IMR-90 (cell line): ENCODE results near the gene NDUFV3. TPM values are rescaled to one million over a fixed set of nuclear protein-coding genes. Genes with fewer than 3 reads are reported as not detected.

ENCODE experiments used
- ATAC-seq: fragments of 200-7000 bp; cut with Tn5 transposase; 2 replicates; pipeline ENCODE4 v1.9.1; 2020; ENCODE audit warnings: low read depth, mild to moderate bottlenecking, moderate library complexity
- BruUV-seq: library from RNA; stranded (reverse); fragments of 400-500 nt; replicated peaks from 2 replicates; lab custom pipeline; 2021; lab: Mats Ljungman, UMichigan
- CTCF ChIA-PET: fragments of 300-600 bp; formaldehyde crosslinking; extraction: SDS; loops from one replicate; lab custom pipeline; 2021; ENCODE audit warnings: antibody characterized with exemption; lab: Yijun Ruan, JAX
- POLR2A ChIA-PET: fragments of 300-600 bp; sonication (Branson Sonifier 250); formaldehyde crosslinking; loops from one replicate; lab custom pipeline; 2022; ENCODE audit warnings: antibody characterized with exemption; ENCODE audit not compliant: unreplicated experiment; lab: Charles Lee
- DNase-seq: peaks from one replicate; pipeline ENCODE4 v3.0.0; 2013
- H2AFZ ChIP-seq: replicated peaks from 2 replicates; pipeline ENCODE3; 2013; ENCODE audit warnings: low read length, mild to moderate bottlenecking; ENCODE audit not compliant: poor library complexity
- H2AK5ac ChIP-seq: 2 replicates; pipeline ENCODE4 v1.6.1; 2013; ENCODE audit warnings: low read depth, low read length, inconsistent platforms
- H2AK9ac ChIP-seq: replicated peaks from 2 replicates; pipeline ENCODE3; 2013; ENCODE audit warnings: mild to moderate bottlenecking, low read depth, low read length, moderate library complexity; ENCODE audit not compliant: poor library complexity
- H2BK120ac ChIP-seq: 2 replicates; pipeline ENCODE4 v1.6.1; 2013; ENCODE audit warnings: low read depth, low read length, inconsistent platforms
- H2BK15ac ChIP-seq: 3 replicates; pipeline ENCODE4 v1.6.1; 2013; ENCODE audit warnings: low read depth, low read length, inconsistent platforms
- H2BK20ac ChIP-seq: 2 replicates; pipeline ENCODE4 v1.6.1; 2013; ENCODE audit warnings: low read depth, mild to moderate bottlenecking, inconsistent platforms, low read length, moderate library complexity
- H2BK5ac ChIP-seq: 2 replicates; pipeline ENCODE4 v1.6.1; 2013; ENCODE audit warnings: mild to moderate bottlenecking, low read depth, low read length, inconsistent platforms; ENCODE audit not compliant: poor library complexity, severe bottlenecking
- H3K14ac ChIP-seq: replicated peaks from 2 replicates; pipeline ENCODE4 v1.6.1; 2013; ENCODE audit warnings: low read depth, low read length, inconsistent platforms
- H3K18ac ChIP-seq: 2 replicates; pipeline ENCODE4 v1.6.1; 2013; ENCODE audit warnings: low read depth, low read length, control low read depth
- H3K23ac ChIP-seq: 2 replicates; pipeline ENCODE4 v1.6.1; 2013; ENCODE audit warnings: low read depth, low read length, inconsistent platforms
- H3K27ac ChIP-seq: 2 replicates; pipeline ENCODE4 v1.5.1; 2013; ENCODE audit warnings: mild to moderate bottlenecking, control low read depth, low read length; ENCODE audit not compliant: insufficient read depth
- H3K27me3 ChIP-seq: 2 replicates; pipeline ENCODE4 v1.6.1; 2013; ENCODE audit warnings: low read length; ENCODE audit not compliant: control insufficient read depth, insufficient read depth
- H3K36me3 ChIP-seq: 2 replicates; pipeline ENCODE4 v1.6.1; 2013; ENCODE audit warnings: low read length, mixed read lengths; ENCODE audit not compliant: control insufficient read depth, insufficient read depth
- H3K4ac ChIP-seq: 2 replicates; pipeline ENCODE4 v1.6.1; 2013; ENCODE audit warnings: low read depth, low read length, inconsistent platforms
- H3K4me1 ChIP-seq: 2 replicates; pipeline ENCODE4 v1.6.1; 2013; ENCODE audit warnings: low read length, mixed read lengths; ENCODE audit not compliant: control insufficient read depth, insufficient read depth
- H3K4me2 ChIP-seq: 2 replicates; pipeline ENCODE4 v1.6.1; 2013; ENCODE audit warnings: low read depth, mild to moderate bottlenecking, control low read depth, low read length, moderate library complexity
- H3K4me3 ChIP-seq: 2 replicates; pipeline ENCODE4 v1.5.1; 2013; ENCODE audit warnings: low read depth, mild to moderate bottlenecking, control low read depth, low read length, moderate library complexity; ENCODE audit not compliant: insufficient read depth
- H3K56ac ChIP-seq: 2 replicates; pipeline ENCODE4 v1.6.1; 2013; ENCODE audit warnings: low read length, inconsistent platforms; ENCODE audit not compliant: insufficient read depth; ENCODE audit errors: extremely low read depth
- H3K79me1 ChIP-seq, 2 experiments: 2 replicates each; pipeline ENCODE4 v1.6.1; 2013; ENCODE audit warnings: low read length in 2 of 2, inconsistent platforms in 1 of 2, low read depth in 1 of 2
- H3K9ac ChIP-seq: 2 replicates; pipeline ENCODE4 v1.6.1; 2013; ENCODE audit warnings: low read depth, low read length, control low read depth
- H3K9me1 ChIP-seq: 2 replicates; pipeline ENCODE4 v1.6.1; 2013; ENCODE audit warnings: low read length, inconsistent platforms; ENCODE audit not compliant: insufficient read depth
- H3K9me3 ChIP-seq: 2 replicates; pipeline ENCODE4 v1.6.1; 2013; ENCODE audit warnings: low read length; ENCODE audit not compliant: control insufficient read depth, insufficient read depth
- H4K20me1 ChIP-seq: 2 replicates; pipeline ENCODE4 v1.6.1; 2013; ENCODE audit warnings: low read length, inconsistent platforms; ENCODE audit not compliant: insufficient read depth
- H4K5ac ChIP-seq: 2 replicates; pipeline ENCODE4 v1.6.1; 2013; ENCODE audit warnings: mild to moderate bottlenecking, low read depth, low read length, control low read depth
- H4K8ac ChIP-seq, 2 experiments: 2 replicates each; pipeline ENCODE4 v1.6.1; 2013; ENCODE audit warnings: low read depth in 2 of 2, low read length in 2 of 2, control low read depth in 1 of 2, inconsistent platforms in 1 of 2
- H4K91ac ChIP-seq: 2 replicates; pipeline ENCODE4 v1.6.1; 2013; ENCODE audit warnings: low read depth, low read length, inconsistent platforms; ENCODE audit not compliant: insufficient read depth
- BHLHE40 ChIP-seq: fragments of 150-350 bp; IDR thresholded peaks from 2 replicates; pipeline ENCODE4 v1.6.1; 2016; ENCODE audit warnings: mild to moderate bottlenecking, low read depth, low read length
- CEBPB ChIP-seq: IDR thresholded peaks from 2 replicates; pipeline ENCODE4 v1.6.1; 2012; ENCODE audit warnings: low read depth, low read length, improper control_type of control experiment
- CHD1 ChIP-seq: IDR thresholded peaks from 2 replicates; pipeline ENCODE4 v1.6.1; 2012; ENCODE audit warnings: low read depth, low read length, improper control_type of control experiment
- FOS ChIP-seq: fragments of 150-350 bp; IDR thresholded peaks from 2 replicates; pipeline ENCODE4 v1.6.1; 2016; ENCODE audit warnings: low read depth, low read length
- MAZ ChIP-seq: IDR thresholded peaks from 2 replicates; pipeline ENCODE4 v1.6.1; 2012; ENCODE audit warnings: low read depth, mild to moderate bottlenecking, low read length, improper control_type of control experiment, moderate library complexity, borderline replicate concordance
- MXI1 ChIP-seq: IDR thresholded peaks from 2 replicates; pipeline ENCODE4 v1.6.1; 2012; ENCODE audit warnings: low read depth, mild to moderate bottlenecking, low read length, moderate library complexity, borderline replicate concordance
- NFE2L2 ChIP-seq: fragments of 150-350 bp; IDR thresholded peaks from 2 replicates; pipeline ENCODE4 v1.6.1; 2016; ENCODE audit warnings: low read depth, mild to moderate bottlenecking, low read length
- RFX5 ChIP-seq: IDR thresholded peaks from 2 replicates; pipeline ENCODE4 v1.8.0; 2012; ENCODE audit warnings: low read depth, mild to moderate bottlenecking, low read length, moderate library complexity
- SMC3 ChIP-seq: fragments of 150-350 bp; IDR thresholded peaks from 2 replicates; pipeline ENCODE4 v1.6.1; 2016; ENCODE audit warnings: low read depth, mild to moderate bottlenecking, antibody characterized with exemption, low read length, moderate library complexity
- WGBS, 2 experiments: methylation state at CpG; one replicate each; pipeline versions ENCODE4 v1.1.5 to v1.1.7; 2013; ENCODE audit warnings: missing lambda C conversion rate in 2 of 2; ENCODE audit not compliant: insufficient read length in 1 of 2; ENCODE audit errors: extremely low coverage in 2 of 2; 5-methylcytosine and 5-hydroxymethylcytosine counted together
- dilution Hi-C: fragments of 300-500 bp; cut with HindIII; formaldehyde crosslinking; loops from one replicate; pipeline ENCODE4 v1.14.3; 2018; ENCODE audit warnings: low sequenced_read_pairs; ENCODE audit not compliant: unreplicated experiment
- in situ Hi-C: fragments of 300-500 bp; cut with MboI; formaldehyde crosslinking; loops from 3 replicates; pipeline ENCODE4 v1.14.3; 2019; ENCODE audit warnings: low sequenced_read_pairs, inconsistent platforms, mixed read lengths
- intact Hi-C: fragments of 100-400 bp; cut with micrococcal nuclease; formaldehyde crosslinking; loops from 2 replicates; pipeline ENCODE4 v1.10.0; 2022
- polyA plus RNA-seq, 3 experiments: library from polyadenylated mRNA; depleted of rRNA; stranded (reverse); fragments of >200 nt; gene quantifications; 2 replicates each; pipeline ENCODE4 v1.2.3, GENCODE V29; 2012; ENCODE audit warnings: low replicate concordance in 1 of 3
- total RNA-seq: library from RNA; depleted of rRNA; stranded (reverse); fragments of >200 nt; gene quantifications from 2 replicates; pipeline ENCODE4 v1.2.3, GENCODE V29; 2012
- TF ChIP-seq, protein P1 (sequence below): conservative IDR thresholded peaks from 2 replicates; pipeline ENCODE4 v1.5.1; 2012; ENCODE audit warnings: mild to moderate bottlenecking, low read depth, low read length, improper control_type of control experiment
- TF ChIP-seq, protein P2 (sequence below): fragments of 150-350 bp; IDR thresholded peaks from 2 replicates; pipeline ENCODE4 v1.6.1; 2016; ENCODE audit warnings: low read depth, mild to moderate bottlenecking, low read length, moderate library complexity, borderline replicate concordance

NDUFV3 gene
- total and polyA plus RNA-seq, 2 of the 4 experiments (the other 2 are of a cell fraction): 38.5 to 55.6 TPM

DNA sequence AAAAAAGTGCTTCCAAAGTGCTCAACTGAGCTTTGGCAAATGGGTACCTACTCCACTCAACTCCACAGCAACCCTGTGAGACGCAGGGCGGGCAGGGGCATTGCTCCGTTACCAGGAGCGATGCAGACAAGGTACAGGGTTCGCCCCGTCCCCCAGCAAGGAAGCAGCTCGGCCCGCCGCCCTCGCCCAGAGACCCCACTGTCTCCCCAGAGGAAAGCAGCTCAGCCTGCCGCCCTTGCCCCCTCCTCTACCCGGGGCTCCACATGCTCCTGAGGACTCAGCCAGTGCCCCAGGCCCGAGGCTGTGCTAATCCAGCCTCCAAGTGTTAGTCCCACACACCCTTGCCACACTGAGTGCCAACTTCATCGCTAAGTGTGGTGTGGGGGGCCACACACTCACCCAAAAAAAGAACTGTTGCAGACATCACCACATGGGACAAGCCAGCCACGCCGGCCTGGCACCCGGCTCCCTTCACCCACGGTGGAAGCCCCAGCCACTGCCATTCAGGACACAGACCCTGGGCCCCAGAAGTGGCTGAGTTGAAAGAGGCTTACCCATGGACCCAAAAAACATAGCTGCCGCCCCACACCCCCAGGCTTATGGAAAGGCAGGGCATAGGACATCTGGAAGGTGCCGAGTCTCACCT, 40.1 kb upstream of the NDUFV3 start:
- ChIA-PET POLR2A (no interaction called here), CTCF (no interaction called here)
- Histone ChIP-seq H3K4me2 (no peak overlapping the region), H3K23ac (no peak overlapping the region), H3K4me3 (no peak overlapping the region), H4K5ac (no peak overlapping the region), H3K14ac (no peak overlapping the region), H3K9me3 (no peaks in the 10 kb centered on the region), H3K4me1 (no peaks in the 10 kb centered on the region), H2AFZ (no peak overlapping the region), H4K8ac (no peak overlapping the region), H2BK15ac (no peak overlapping the region), H4K20me1 (peaks cover 3% of the 10 kb centered on the region), H3K18ac (no peak overlapping the region), H3K36me3 (peaks cover 66% of the 10 kb centered on the region), H3K9me1 (no peaks in the 10 kb centered on the region), H3K27ac (no peak overlapping the region), H3K79me1 (peaks cover 5 to 6% of the 10 kb centered on the region in 2 experiments; a peak in 2 of 4 replicates), H2BK120ac (no peak overlapping the region), H3K27me3 (no peaks in the 10 kb centered on the region), H2BK20ac (no peak overlapping the region), H3K4ac (no peak overlapping the region), H2AK9ac (no peak overlapping the region), H3K9ac (no peak overlapping the region), H4K91ac (no peak overlapping the region), H2AK5ac (no peak overlapping the region), H3K56ac (no peak overlapping the region), H2BK5ac (no peak overlapping the region)
- intact Hi-C loops (no loop called here), dilution Hi-C loops (no loop called here), in situ Hi-C loops (loop anchor here (25.0 kb wide), 1 partner anchor 91 kb away; no protein-coding TSS in a partner anchor)
- DNase-seq (no peak), ATAC-seq (no peak)
- no TSS peak for BruUV-seq
- TF ChIP-seq NFE2L2: no peak
- TF ChIP-seq, protein P1, sequence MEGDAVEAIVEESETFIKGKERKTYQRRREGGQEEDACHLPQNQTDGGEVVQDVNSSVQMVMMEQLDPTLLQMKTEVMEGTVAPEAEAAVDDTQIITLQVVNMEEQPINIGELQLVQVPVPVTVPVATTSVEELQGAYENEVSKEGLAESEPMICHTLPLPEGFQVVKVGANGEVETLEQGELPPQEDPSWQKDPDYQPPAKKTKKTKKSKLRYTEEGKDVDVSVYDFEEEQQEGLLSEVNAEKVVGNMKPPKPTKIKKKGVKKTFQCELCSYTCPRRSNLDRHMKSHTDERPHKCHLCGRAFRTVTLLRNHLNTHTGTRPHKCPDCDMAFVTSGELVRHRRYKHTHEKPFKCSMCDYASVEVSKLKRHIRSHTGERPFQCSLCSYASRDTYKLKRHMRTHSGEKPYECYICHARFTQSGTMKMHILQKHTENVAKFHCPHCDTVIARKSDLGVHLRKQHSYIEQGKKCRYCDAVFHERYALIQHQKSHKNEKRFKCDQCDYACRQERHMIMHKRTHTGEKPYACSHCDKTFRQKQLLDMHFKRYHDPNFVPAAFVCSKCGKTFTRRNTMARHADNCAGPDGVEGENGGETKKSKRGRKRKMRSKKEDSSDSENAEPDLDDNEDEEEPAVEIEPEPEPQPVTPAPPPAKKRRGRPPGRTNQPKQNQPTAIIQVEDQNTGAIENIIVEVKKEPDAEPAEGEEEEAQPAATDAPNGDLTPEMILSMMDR: no peak
- TF ChIP-seq, protein P2, sequence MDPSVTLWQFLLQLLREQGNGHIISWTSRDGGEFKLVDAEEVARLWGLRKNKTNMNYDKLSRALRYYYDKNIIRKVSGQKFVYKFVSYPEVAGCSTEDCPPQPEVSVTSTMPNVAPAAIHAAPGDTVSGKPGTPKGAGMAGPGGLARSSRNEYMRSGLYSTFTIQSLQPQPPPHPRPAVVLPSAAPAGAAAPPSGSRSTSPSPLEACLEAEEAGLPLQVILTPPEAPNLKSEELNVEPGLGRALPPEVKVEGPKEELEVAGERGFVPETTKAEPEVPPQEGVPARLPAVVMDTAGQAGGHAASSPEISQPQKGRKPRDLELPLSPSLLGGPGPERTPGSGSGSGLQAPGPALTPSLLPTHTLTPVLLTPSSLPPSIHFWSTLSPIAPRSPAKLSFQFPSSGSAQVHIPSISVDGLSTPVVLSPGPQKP: no peak
- TF ChIP-seq FOS: no peak
- TF ChIP-seq MAZ: no peak
- no peak for TF ChIP-seq SMC3
- TF ChIP-seq BHLHE40: no peak
- no peak for TF ChIP-seq CHD1
- TF ChIP-seq MXI1: no peak
- TF ChIP-seq CEBPB: no peak
- no peak for TF ChIP-seq RFX5
- 93% methylated on average over 3 of the region's 20 CpGs; no CpG with 5 or more reads in 1 of the 2 experiments for WGBS, 2 experiments
